K562 (cell line): Measurements from ENCODE around the gene OR6B2. TPM values are rescaled to one million over a fixed set of nuclear protein-coding genes. Genes with fewer than 3 reads are reported as not detected.

Experiments used
- ATAC-seq: fragments of 200-7000 bp; cut with Tn5 transposase; 3 replicates; pipeline ENCODE4 v1.9.1; 2020; ENCODE audit warnings: moderate library complexity
- BruUV-seq: library from RNA; stranded (reverse); fragments of 400-500 nt; replicated peaks from 2 replicates; lab custom pipeline; 2021; lab: Mats Ljungman, UMichigan
- CTCF ChIA-PET: fragments of 300-600 bp; formaldehyde crosslinking; extraction: SDS; loops from one replicate; lab custom pipeline; 2021; ENCODE audit warnings: low intra/inter-chr PET ratio; lab: Yijun Ruan, JAX
- POLR2A ChIA-PET: fragments of 300-600, 350-650 bp; sonication (Branson Sonifier 250); formaldehyde crosslinking; extraction: SDS; loops from one replicate; lab custom pipeline; 2021; ENCODE audit warnings: antibody characterized with exemption, inconsistent platforms; lab: Yijun Ruan, JAX
- DNase-seq, 4 experiments: peaks; one replicate each; pipeline versions ENCODE4 v3.0.0 to v3.0.0-alpha.2; 2011 to 2018; ENCODE audit warnings: low spot score in 3 of 4, mixed read lengths in 3 of 4; ENCODE audit errors: extremely low read depth in 1 of 4
- FAIRE-seq: peaks from 2 replicates; lab custom pipeline; 2011; peaks lifted over from hg19 to GRCh38; lab: Jason Lieb, UNC
- H2AFZ ChIP-seq: 2 replicates; pipeline ENCODE4 v1.6.0; 2011; ENCODE audit warnings: low read depth, low read length, control low read depth, inconsistent platforms
- H3K27ac ChIP-seq: fragments of 200-600 bp; 3 replicates; pipeline ENCODE4 v1.8.0; 2011; ENCODE audit warnings: low read depth, mild to moderate bottlenecking, control low read depth, inconsistent platforms, low read length, moderate library complexity, mixed read lengths; ENCODE audit errors: extremely low read depth
- H3K27me3 ChIP-seq, 2 experiments: fragments of 300-600 bp in 1 of 2; 2 replicates in 1 of 2; 3 replicates in 1 of 2; pipeline versions ENCODE4 v1.6.0 to v1.8.0; 2011; ENCODE audit warnings: inconsistent platforms in 2 of 2, low read length in 2 of 2, mild to moderate bottlenecking in 1 of 2, mixed read lengths in 1 of 2, moderate library complexity in 1 of 2; ENCODE audit not compliant: control insufficient read depth in 2 of 2, insufficient read depth in 2 of 2
- H3K36me3 ChIP-seq: fragments of 300-600 bp; 3 replicates; pipeline ENCODE4 v1.8.0; 2011; ENCODE audit warnings: mild to moderate bottlenecking, low read length, inconsistent platforms; ENCODE audit not compliant: control insufficient read depth, insufficient read depth
- H3K4me1 ChIP-seq, 2 experiments: fragments of 200-600 bp in 1 of 2; replicated peaks in 1 of 2; 2 replicates in 1 of 2; 3 replicates in 1 of 2; pipeline versions ENCODE4 v1.5.1 to v1.8.0; 2011; ENCODE audit warnings: inconsistent platforms in 2 of 2, low read length in 2 of 2, mild to moderate bottlenecking in 1 of 2, mixed read lengths in 1 of 2, moderate library complexity in 1 of 2; ENCODE audit not compliant: control insufficient read depth in 2 of 2, insufficient read depth in 2 of 2
- H3K4me2 ChIP-seq: 2 replicates; pipeline ENCODE4 v1.6.1; 2011; ENCODE audit warnings: low read length, control low read depth, inconsistent platforms, mixed read lengths; ENCODE audit not compliant: insufficient read depth
- H3K4me3 ChIP-seq: fragments of 200-600 bp; sonication (generic), shearing (Covaris generic); 2 replicates; pipeline ENCODE4 v1.5.1; 2016; ENCODE audit warnings: control low read depth, inconsistent platforms
- H3K79me2 ChIP-seq: fragments of 200-600 bp; 3 replicates; pipeline ENCODE4 v1.8.0; 2011; ENCODE audit warnings: low read length, inconsistent platforms; ENCODE audit not compliant: control insufficient read depth, insufficient read depth
- H3K9ac ChIP-seq, 2 experiments: 2 replicates each; pipeline versions ENCODE4 v1.6.0 to v1.6.1; 2011; ENCODE audit warnings: low read depth in 2 of 2, low read length in 2 of 2, control low read depth in 1 of 2, inconsistent platforms in 1 of 2, mild to moderate bottlenecking in 1 of 2, mixed read lengths in 1 of 2; ENCODE audit not compliant: insufficient read depth in 1 of 2
- H3K9me1 ChIP-seq: one replicate; pipeline ENCODE4 v1.6.0; 2011; ENCODE audit warnings: inconsistent platforms, mild to moderate bottlenecking, low read length, moderate library complexity; ENCODE audit not compliant: control insufficient read depth, insufficient read depth
- H3K9me3 ChIP-seq: replicated peaks from 2 replicates; pipeline ENCODE4 v1.5.1; 2011; ENCODE audit warnings: low read depth, low read length, inconsistent platforms; ENCODE audit not compliant: control insufficient read depth, insufficient read depth
- H4K20me1 ChIP-seq: replicated peaks from 2 replicates; pipeline ENCODE4 v1.6.1; 2011; ENCODE audit warnings: low read length, inconsistent platforms, mixed read lengths; ENCODE audit not compliant: control insufficient read depth, insufficient read depth
- ESRRA ChIP-seq: fragments of 450-650 bp; IDR thresholded peaks from 2 replicates; pipeline ENCODE4 v1.6.1; 2014; ENCODE audit warnings: low read depth, mild to moderate bottlenecking, moderate library complexity, borderline replicate concordance
- ETS2 ChIP-seq: IDR thresholded peaks from 2 replicates; pipeline ENCODE4 v1.6.1; 2016; ENCODE audit warnings: borderline replicate concordance, missing genetic modification characterization, mild to moderate bottlenecking, moderate library complexity, missing compliant biosample characterization; ENCODE audit not compliant: poor library complexity, severe bottlenecking
- KAT2B ChIP-seq: IDR thresholded peaks from one replicate; pipeline ENCODE4 v1.6.1; 2012; ENCODE audit warnings: low read depth, mild to moderate bottlenecking, control low read depth, inconsistent platforms, low read length, moderate library complexity
- MAZ ChIP-seq, 2 experiments: fragments of 450-650 bp in 1 of 2; sonication (generic) in 1 of 2; formaldehyde crosslinking; IDR thresholded peaks in 1 of 2; conservative IDR thresholded peaks in 1 of 2; 2 replicates each; pipeline versions ENCODE4 v1.4.0 to v1.5.0; 2020; ENCODE audit warnings: mild to moderate bottlenecking in 1 of 2, missing genetic modification reagents in 1 of 2
- MTA3 ChIP-seq: fragments of 450-650 bp; formaldehyde crosslinking; IDR thresholded peaks from 2 replicates; pipeline ENCODE4 v1.6.1; 2017; ENCODE audit warnings: mild to moderate bottlenecking, borderline replicate concordance
- MYBL2 ChIP-seq, 2 experiments: fragments of 450-650 bp in 1 of 2; sonication (generic) in 1 of 2; formaldehyde crosslinking in 1 of 2; IDR thresholded peaks; 2 replicates each; pipeline versions ENCODE4 v1.6.1 to v1.8.1; 2017 to 2022; ENCODE audit warnings: borderline replicate concordance in 1 of 2, inconsistent platforms in 1 of 2, low read depth in 1 of 2, mild to moderate bottlenecking in 1 of 2, missing genetic modification reagents in 1 of 2, moderate library complexity in 1 of 2
- NFIX ChIP-seq: fragments of 250-450 bp; sonication (Bioruptor Pico); IDR thresholded peaks from 2 replicates; pipeline ENCODE4 v1.4.0; 2020; ENCODE audit warnings: low read depth, mild to moderate bottlenecking, moderate library complexity
- NR4A1 ChIP-seq, 2 experiments: fragments of 250-450 bp in 1 of 2; fragments of 450-650 bp in 1 of 2; sonication (Bioruptor Pico) in 1 of 2; IDR thresholded peaks; 2 replicates each; pipeline versions ENCODE4 v1.4.0 to v1.6.1; 2016 to 2020; ENCODE audit warnings: mild to moderate bottlenecking in 2 of 2, missing compliant biosample characterization in 1 of 2, missing genetic modification characterization in 1 of 2, moderate library complexity in 1 of 2
- PRPF4 ChIP-seq: fragments of 200-400 bp; formaldehyde crosslinking; IDR thresholded peaks from one replicate; pipeline ENCODE4 v1.6.1; 2017; ENCODE audit warnings: low read length, low read depth, mild to moderate bottlenecking; ENCODE audit not compliant: insufficient read depth, poor library complexity, severe bottlenecking
- RREB1 ChIP-seq: fragments of 250-450 bp; sonication (Bioruptor Pico); IDR thresholded peaks from 2 replicates; pipeline ENCODE4 v1.4.0; 2020
- SMARCE1 ChIP-seq: fragments of 450-650 bp; IDR thresholded peaks from 2 replicates; pipeline ENCODE4 v1.7.1; 2016; ENCODE audit warnings: mild to moderate bottlenecking
- ZNF584 ChIP-seq: fragments of 200-800 bp; sonication (Bioruptor generic); IDR thresholded peaks from 2 replicates; pipeline ENCODE4 v1.6.1; 2016; ENCODE audit warnings: low read depth, mild to moderate bottlenecking, missing genetic modification characterization, missing compliant biosample characterization
- ZNF780A ChIP-seq: fragments of 250-450 bp; sonication (Bioruptor Pico); IDR thresholded peaks from 2 replicates; pipeline ENCODE4 v1.5.0; 2021; ENCODE audit warnings: mild to moderate bottlenecking
- WGBS: fragments of 100-300 bp; shearing (Covaris generic); methylation state at CpG from one replicate; pipeline ENCODE4 v1.1.6; 2016; ENCODE audit warnings: low coverage, mixed read lengths; ENCODE audit not compliant: insufficient coverage; ENCODE audit errors: missing lambda C conversion rate; 5-methylcytosine and 5-hydroxymethylcytosine counted together
- in situ Hi-C: fragments of 300-500 bp; cut with MboI; formaldehyde crosslinking; loops from 4 replicates; pipeline ENCODE4 v1.15.0; 2018; ENCODE audit warnings: inconsistent platforms, mixed read lengths
- intact Hi-C: fragments of 100-400 bp; cut with micrococcal nuclease; formaldehyde crosslinking; loops from 2 replicates; pipeline ENCODE4 v1.14.2; 2022
- polyA plus RNA-seq, 8 experiments: library from polyadenylated mRNA; depleted of rRNA in 4 of 8; stranded (reverse) in 5 of 8; unstranded in 3 of 8; fragments of >200 nt; fragmentation: Nextera tagmentation in 2 of 8; fragmentation: Illumina TruSeq in 1 of 8; extraction: Ambion mirVana in 2 of 8; extraction: Trizol in 1 of 8; gene quantifications; 2 replicates each; pipeline versions ENCODE4 v1.2.1 to v1.2.3, GENCODE V29; 2011 to 2014; ENCODE audit warnings: inconsistent platforms in 1 of 8, missing spikeins in 1 of 8
- total RNA-seq, 7 experiments: library from RNA; depleted of rRNA in 6 of 7; stranded (reverse); fragments of >200 nt in 6 of 7; fragmentation: Illumina TruSeq in 2 of 7; extraction: Trizol in 2 of 7; gene quantifications; 2 replicates each; pipeline versions ENCODE4 v1.2.1 to v1.2.3, GENCODE V29; 2011 to 2021; ENCODE audit warnings: low replicate concordance in 1 of 7
- TF ChIP-seq, protein P1 (sequence below): fragments of 250-450 bp; sonication (Bioruptor Pico); IDR thresholded peaks from 2 replicates; pipeline ENCODE4 v1.6.1; 2021; ENCODE audit warnings: mild to moderate bottlenecking

Gene OR6B2
- total and polyA plus RNA-seq, 9 of the 15 experiments (the other 6 are each of a cell fraction or from before 2014, with no cell fraction given) = not detected

GRCh38 chr2:239993291-239993690 is 36.9 kb downstream of the OR6B2 start:
- H3K4me1 ChIP-seq = no peaks in the 10 kb centered on the region
- H4K20me1 ChIP-seq = no peaks in the 10 kb centered on the region
- H3K79me2 ChIP-seq = peaks cover 5% of the 10 kb centered on the region; the same call in 1 of the 3 replicates
- H3K4me3 ChIP-seq = no peak overlapping the region
- H3K27ac ChIP-seq = no peak overlapping the region
- no peak overlapping the region for H2AFZ ChIP-seq
- no TSS peak for BruUV-seq
- ATAC-seq (no peak), DNase-seq (no peak), FAIRE-seq (no peak)
- no peaks in the 10 kb centered on the region for H3K27me3 ChIP-seq
- in situ Hi-C loops = no loop called here
- TF ChIP-seq NR4A1 (CRISPR knock-in tag; IDR thresholded peaks at IDR 0.05) = no peak
- TF ChIP-seq NR4A1 (tag; IDR thresholded peaks at IDR 0.05) = no peak
- no peak for TF ChIP-seq MAZ (CRISPR knock-in tag; conservative IDR thresholded peaks at IDR 0.05 in 1 of 2, IDR thresholded peaks at IDR 0.05 in 1 of 2)
- TF ChIP-seq MYBL2 (IDR thresholded peaks at IDR 0.05; ENCODE audit: low read depth) = no peak
- TF ChIP-seq MYBL2 (CRISPR knock-in tag; IDR thresholded peaks at IDR 0.05; ENCODE audit: borderline replicate concordance) = no peak
- no peak for TF ChIP-seq PRPF4
- TF ChIP-seq, protein P1, sequence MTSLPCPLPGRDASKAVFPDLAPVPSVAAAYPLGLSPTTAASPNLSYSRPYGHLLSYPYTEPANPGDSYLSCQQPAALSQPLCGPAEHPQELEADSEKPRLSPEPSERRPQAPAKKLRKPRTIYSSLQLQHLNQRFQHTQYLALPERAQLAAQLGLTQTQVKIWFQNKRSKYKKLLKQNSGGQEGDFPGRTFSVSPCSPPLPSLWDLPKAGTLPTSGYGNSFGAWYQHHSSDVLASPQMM (CRISPR knock-in tag) = no peak
- TF ChIP-seq KAT2B = no peak
- TF ChIP-seq SMARCE1 = no peak
- no peak for TF ChIP-seq ZNF584 (CRISPR knock-in tag)
- no peak for TF ChIP-seq ESRRA
- TF ChIP-seq ETS2 (tag) = no peak
- TF ChIP-seq ZNF780A = no peak
- TF ChIP-seq RREB1 = no peak
- TF ChIP-seq NFIX (CRISPR knock-in tag) = no peak
- TF ChIP-seq MTA3 = no peak
- peaks cover 76% of the 10 kb centered on the region for H3K36me3 ChIP-seq
- CTCF ChIA-PET = no interaction called here
- H3K4me2 ChIP-seq = no peak overlapping the region
- no peak overlapping the region for H3K9ac ChIP-seq
- intact Hi-C loops = no loop called here
- no peaks in the 10 kb centered on the region for H3K9me3 ChIP-seq
- 83% methylated on average over 1 of the region's 2 CpGs for WGBS
- no peaks in the 10 kb centered on the region for H3K9me1 ChIP-seq
- POLR2A ChIA-PET = no interaction called here
